Measurements from ENCODE around the gene WNT4. TPM values are rescaled to one million over a fixed set of nuclear protein-coding genes. Genes with fewer than 3 reads are reported as not detected.

Gene WNT4
- total RNA-seq, 2 donors from 2014 or later: 0.16 TPM; not detected in 1

DNA sequence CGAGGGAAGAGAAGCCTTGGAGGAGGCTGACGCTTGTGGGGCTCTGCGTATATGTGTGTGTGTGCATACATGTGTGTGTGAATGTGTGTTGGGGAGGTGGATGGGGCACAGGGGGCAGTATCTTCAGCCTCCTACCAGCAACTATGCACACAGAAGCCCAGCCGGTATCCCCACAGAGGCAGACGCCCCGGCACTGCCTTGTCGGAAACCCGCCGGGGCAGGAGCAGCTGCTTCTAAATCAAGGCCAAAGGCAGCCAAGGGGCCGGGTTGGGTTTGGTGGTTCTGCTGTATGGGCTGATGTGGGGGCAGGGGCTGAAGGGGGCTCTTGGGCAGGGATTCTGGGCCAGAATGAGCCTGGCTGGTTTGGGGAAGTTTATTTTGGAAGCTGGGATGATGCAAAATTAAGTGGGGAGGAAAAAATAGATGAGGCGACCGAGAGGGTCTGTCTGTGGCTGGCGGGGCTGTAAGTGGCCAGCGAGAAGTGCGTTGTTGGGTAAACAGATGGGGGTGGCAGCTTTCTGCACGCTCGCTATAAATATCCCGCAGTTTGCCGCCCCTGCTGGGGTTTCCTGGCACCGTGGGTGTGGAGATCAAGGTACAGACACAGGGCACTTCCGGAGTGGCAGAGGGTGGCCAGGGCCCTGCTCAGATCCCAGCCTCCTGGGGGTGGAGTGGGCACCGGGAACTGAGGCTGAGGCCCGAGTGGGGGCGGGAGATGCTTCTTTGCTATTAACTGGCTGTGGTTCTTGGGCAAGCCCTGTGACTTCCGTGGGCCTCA is 11.0 kb upstream of the WNT4 start:
- Histone ChIP-seq H3K9me3 (no peaks in the 10 kb centered on the region), H3K27ac (no peak overlapping the region), H3K4me3 (no peak overlapping the region), H3K4me1 (no peaks in the 10 kb centered on the region), H3K27me3 (no peaks in the 10 kb centered on the region), H3K36me3 (no peaks in the 10 kb centered on the region)
- TF ChIP-seq, protein P1, sequence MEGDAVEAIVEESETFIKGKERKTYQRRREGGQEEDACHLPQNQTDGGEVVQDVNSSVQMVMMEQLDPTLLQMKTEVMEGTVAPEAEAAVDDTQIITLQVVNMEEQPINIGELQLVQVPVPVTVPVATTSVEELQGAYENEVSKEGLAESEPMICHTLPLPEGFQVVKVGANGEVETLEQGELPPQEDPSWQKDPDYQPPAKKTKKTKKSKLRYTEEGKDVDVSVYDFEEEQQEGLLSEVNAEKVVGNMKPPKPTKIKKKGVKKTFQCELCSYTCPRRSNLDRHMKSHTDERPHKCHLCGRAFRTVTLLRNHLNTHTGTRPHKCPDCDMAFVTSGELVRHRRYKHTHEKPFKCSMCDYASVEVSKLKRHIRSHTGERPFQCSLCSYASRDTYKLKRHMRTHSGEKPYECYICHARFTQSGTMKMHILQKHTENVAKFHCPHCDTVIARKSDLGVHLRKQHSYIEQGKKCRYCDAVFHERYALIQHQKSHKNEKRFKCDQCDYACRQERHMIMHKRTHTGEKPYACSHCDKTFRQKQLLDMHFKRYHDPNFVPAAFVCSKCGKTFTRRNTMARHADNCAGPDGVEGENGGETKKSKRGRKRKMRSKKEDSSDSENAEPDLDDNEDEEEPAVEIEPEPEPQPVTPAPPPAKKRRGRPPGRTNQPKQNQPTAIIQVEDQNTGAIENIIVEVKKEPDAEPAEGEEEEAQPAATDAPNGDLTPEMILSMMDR (IDR thresholded peaks at IDR 0.05): no peak
- DNase-seq (ENCODE audit: low spot score): no peak

DNA sequence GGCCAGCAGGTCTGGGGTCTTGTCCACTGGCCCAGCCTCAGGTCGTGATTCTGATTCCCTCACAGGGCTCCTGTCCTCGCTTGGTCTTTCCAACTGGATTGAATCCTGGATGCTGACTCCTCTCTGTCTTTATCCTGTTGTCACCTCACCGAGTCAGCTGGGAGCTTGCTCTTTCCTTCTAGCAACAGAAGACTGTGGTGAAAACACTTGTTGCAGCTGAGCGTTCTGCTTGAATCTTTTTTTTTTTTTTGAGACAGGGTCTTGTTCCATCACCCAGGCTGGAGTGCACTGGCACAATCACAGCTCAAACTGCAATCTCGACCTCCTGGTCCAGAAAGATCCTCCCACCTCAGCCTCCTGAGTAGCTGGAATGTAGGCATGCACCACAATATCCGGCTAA is 8.0 kb upstream of the WNT4 start:
- no peaks in the 10 kb centered on the region for H3K4me1 ChIP-seq
- no peaks in the 10 kb centered on the region for H3K27me3 ChIP-seq
- TF ChIP-seq, protein P1 (IDR thresholded peaks at IDR 0.05): no peak
- H3K9me3 ChIP-seq: no peaks in the 10 kb centered on the region
- H3K4me3 ChIP-seq: no peak overlapping the region
- no peak overlapping the region for H3K27ac ChIP-seq
- no peaks in the 10 kb centered on the region for H3K36me3 ChIP-seq
- DNase-seq (ENCODE audit: low spot score): no peak

DNA sequence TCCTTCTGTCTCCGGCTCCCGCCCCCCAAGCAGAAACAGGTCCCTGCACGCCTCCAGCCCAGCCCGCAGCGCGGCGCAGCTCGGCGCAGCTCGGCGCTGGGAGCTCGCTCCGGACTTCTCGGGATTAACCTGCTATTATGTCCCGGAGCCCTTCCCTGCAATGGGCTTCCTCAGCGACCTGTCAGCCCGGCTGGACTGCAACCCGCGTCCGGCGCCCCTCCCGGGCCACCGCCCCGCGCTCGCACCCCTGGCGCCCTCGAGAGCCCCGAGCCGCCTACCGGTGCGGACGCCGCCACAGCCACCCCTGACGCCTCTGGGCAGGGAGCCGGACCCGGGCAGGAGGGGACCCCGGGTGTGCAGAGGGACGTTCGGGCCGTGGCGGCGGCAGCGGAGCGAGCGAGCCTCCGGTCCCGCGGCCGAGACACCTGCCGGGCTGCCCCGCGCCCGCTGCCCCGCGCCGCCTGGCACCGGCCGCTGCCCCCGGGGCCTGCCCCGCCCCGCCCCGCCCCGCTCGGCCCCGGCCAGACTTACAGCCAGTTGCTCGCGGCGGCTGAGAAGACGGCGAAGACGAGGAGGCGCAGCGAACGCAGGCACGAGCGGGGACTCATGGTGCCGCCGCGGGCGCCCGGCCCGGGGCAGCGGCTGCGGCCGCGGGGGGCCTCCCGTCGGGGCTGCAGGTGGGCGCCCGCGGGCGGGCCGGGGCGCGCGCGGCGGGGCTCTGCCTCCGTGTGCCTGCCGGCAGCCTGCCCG is 407 bp downstream of the WNT4 start:
- DNase-seq (ENCODE audit: low spot score): no peak
- Histone ChIP-seq H3K4me3 (peak overlapping the region; percentile 35 to 55), H3K4me1 (peaks cover 0 to 17% of the 10 kb centered on the region in 2 donors), H3K27ac (no peak overlapping the region), H3K27me3 (no peaks in the 10 kb centered on the region), H3K36me3 (no peaks in the 10 kb centered on the region), H3K9me3 (no peaks in the 10 kb centered on the region)
- TF ChIP-seq, protein P1 (IDR thresholded peaks at IDR 0.05): no peak

DNA sequence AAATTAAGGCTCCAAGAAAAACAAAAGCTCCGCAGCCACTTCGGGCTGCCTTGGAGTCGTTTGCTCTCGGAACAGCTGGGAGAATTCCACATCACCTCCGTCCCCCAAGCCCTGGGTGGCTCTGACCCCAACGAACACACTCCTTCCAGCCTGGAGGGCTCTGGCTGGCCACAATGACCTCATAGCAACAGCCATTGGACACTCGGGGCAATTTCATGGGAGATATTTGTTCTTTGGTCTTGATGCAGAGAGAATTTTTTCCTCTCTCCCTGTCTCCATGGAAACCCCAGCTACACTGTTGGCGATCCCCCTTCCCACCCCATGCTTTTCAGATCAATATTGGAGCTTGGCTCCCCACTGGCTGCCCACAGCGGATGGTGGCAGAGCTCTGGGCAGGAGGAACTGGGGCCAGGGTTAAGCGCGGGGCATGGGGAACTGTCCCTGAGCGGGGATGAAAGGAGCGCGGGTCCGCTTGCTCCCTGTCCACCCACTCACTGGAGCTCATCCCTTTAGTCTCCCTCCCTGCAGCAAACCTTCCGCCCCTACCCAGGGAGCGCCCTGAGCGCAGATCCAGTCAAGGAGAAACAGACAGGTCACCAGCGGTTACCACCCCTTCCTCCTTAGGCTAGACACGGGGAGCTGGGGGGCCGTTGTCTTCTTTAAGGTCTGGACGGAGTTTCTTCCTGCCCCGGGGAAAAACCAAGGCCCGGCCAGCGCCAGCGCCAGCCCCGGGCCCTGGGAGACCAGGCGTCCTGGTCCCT is 1.2 kb downstream of the WNT4 start:
- DNase-seq (ENCODE audit: low spot score): no peak
- H3K36me3 ChIP-seq: no peaks in the 10 kb centered on the region
- no peaks in the 10 kb centered on the region for H3K27me3 ChIP-seq
- H3K27ac ChIP-seq: no peak overlapping the region
- H3K9me3 ChIP-seq: no peaks in the 10 kb centered on the region
- peaks cover 0 to 17% of the 10 kb centered on the region in 2 donors for H3K4me1 ChIP-seq
- TF ChIP-seq, protein P1 (IDR thresholded peaks at IDR 0.05): no peak
- peak overlapping the region; percentile 35 to 55 for H3K4me3 ChIP-seq

DNA sequence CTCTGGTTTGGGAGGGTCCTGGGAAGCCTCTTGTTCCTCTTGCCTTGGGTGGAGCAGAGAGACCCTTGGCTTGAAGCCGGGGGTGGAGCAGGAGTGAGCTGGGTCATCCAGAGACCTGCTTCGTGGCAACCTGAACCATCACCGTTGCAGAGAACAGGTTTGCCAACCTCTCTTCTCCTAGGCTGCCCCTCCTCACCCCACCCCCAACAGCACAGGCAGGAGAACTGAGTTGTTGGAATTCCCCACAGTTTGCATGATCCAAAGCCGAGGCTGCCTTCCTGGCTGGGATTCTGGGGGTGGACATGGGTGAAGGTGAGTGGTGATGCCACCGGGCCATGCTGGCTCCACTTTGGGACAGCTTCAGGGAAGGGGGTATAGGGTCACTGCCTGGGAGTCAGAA is 2.2 kb downstream of the WNT4 start:
- H3K9me3 ChIP-seq: no peaks in the 10 kb centered on the region
- no peak overlapping the region for H3K4me3 ChIP-seq
- DNase-seq (ENCODE audit: low spot score): no peak
- TF ChIP-seq, protein P1 (IDR thresholded peaks at IDR 0.05): no peak
- H3K27me3 ChIP-seq: no peaks in the 10 kb centered on the region
- H3K4me1 ChIP-seq: peaks cover 0 to 17% of the 10 kb centered on the region in 2 donors
- H3K27ac ChIP-seq: no peak overlapping the region
- no peaks in the 10 kb centered on the region for H3K36me3 ChIP-seq

All from right atrium auricular region (tissue), 2 donors.